ENCODE results near the gene PSMB7.
A peak's percentile ranks its signal among the peaks of the same experiment; 100 is the strongest.

PSMB7 gene

GRCh38 chr9:124350494-124351263 lies 64.6 kb downstream of the PSMB7 start:
- H3K4me3 ChIP-seq (ENCODE audit: low read depth, low read length): no peak overlapping the region
- no peak for DNase-seq (ENCODE audit: low read depth)

GRCh38 chr9:124349675-124350493 lies 65.4 kb downstream of the PSMB7 start:
- DNase-seq (ENCODE audit: low read depth): no peak
- H3K4me3 ChIP-seq (ENCODE audit: low read depth, low read length): no peak overlapping the region

GRCh38 chr9:124349267-124349666 lies 66.0 kb downstream of the PSMB7 start:
- H3K4me3 ChIP-seq (ENCODE audit: low read depth, low read length): no peak overlapping the region
- no peak for DNase-seq (ENCODE audit: low read depth)

- DNase-seq (ENCODE audit: low read depth): no peak
- no peak overlapping the region for H3K4me3 ChIP-seq (ENCODE audit: low read depth, low read length)
Measured at GRCh38 chr9:124348831-124349230, 66.4 kb downstream of the PSMB7 start.

- no peak for DNase-seq (ENCODE audit: low read depth)
- no peak overlapping the region for H3K4me3 ChIP-seq (ENCODE audit: low read depth, low read length)
Measured at GRCh38 chr9:124348363-124348762, 66.9 kb downstream of the PSMB7 start.

- no peak for DNase-seq (ENCODE audit: low read depth)
- H3K4me3 ChIP-seq (ENCODE audit: low read depth, low read length): no peak overlapping the region
Measured at GRCh38 chr9:124347968-124348358, 67.3 kb downstream of the PSMB7 start.

- no peak overlapping the region for H3K4me3 ChIP-seq (ENCODE audit: low read depth, low read length)
- no peak for DNase-seq (ENCODE audit: low read depth)
Measured at GRCh38 chr9:124347206-124347967, 67.9 kb downstream of the PSMB7 start.

- no peak overlapping the region for H3K4me3 ChIP-seq (ENCODE audit: low read depth, low read length)
- DNase-seq (ENCODE audit: low read depth): no peak
Measured at GRCh38 chr9:124346347-124347163, 68.7 kb downstream of the PSMB7 start.

GRCh38 chr9:124345751-124346281 lies 69.4 kb downstream of the PSMB7 start:
- no peak for DNase-seq (ENCODE audit: low read depth)
- no peak overlapping the region for H3K4me3 ChIP-seq (ENCODE audit: low read depth, low read length)

GRCh38 chr9:124345063-124345462 lies 70.2 kb downstream of the PSMB7 start:
- no peak for DNase-seq (ENCODE audit: low read depth)
- H3K4me3 ChIP-seq (ENCODE audit: low read depth, low read length): no peak overlapping the region

- no peak for DNase-seq (ENCODE audit: low read depth)
- H3K4me3 ChIP-seq (ENCODE audit: low read depth, low read length): no peak overlapping the region
Measured at GRCh38 chr9:124344291-124345050, 70.8 kb downstream of the PSMB7 start.

- no peak for DNase-seq (ENCODE audit: low read depth)
- H3K4me3 ChIP-seq (ENCODE audit: low read depth, low read length): no peak overlapping the region
Measured at GRCh38 chr9:124343533-124344290, 71.5 kb downstream of the PSMB7 start.

- no peak overlapping the region for H3K4me3 ChIP-seq (ENCODE audit: low read depth, low read length)
- peak; percentile 86 for DNase-seq (ENCODE audit: low read depth)
Measured at GRCh38 chr9:124342776-124343485, 72.3 kb downstream of the PSMB7 start.

- DNase-seq (ENCODE audit: low read depth): no peak
- H3K4me3 ChIP-seq (ENCODE audit: low read depth, low read length): no peak overlapping the region
Measured at GRCh38 chr9:124342402-124342775, 72.9 kb downstream of the PSMB7 start.

GRCh38 chr9:124341455-124342170 lies 73.6 kb downstream of the PSMB7 start:
- DNase-seq (ENCODE audit: low read depth): no peak
- H3K4me3 ChIP-seq (ENCODE audit: low read depth, low read length): no peak overlapping the region

GRCh38 chr9:124340219-124341069 lies 74.8 kb downstream of the PSMB7 start:
- no peak for DNase-seq (ENCODE audit: low read depth)
- no peak overlapping the region for H3K4me3 ChIP-seq (ENCODE audit: low read depth, low read length)
